HG02938 (cell line): ENCODE results near the gene OTUB2.
"Not testable (repeated sequence)": the region's sequence is repeated elsewhere in the genome, so short reads cannot be mapped to it uniquely, and the experiment has no call there.

Source experiments
- ATAC-seq: cut with Tn5 transposase; IDR thresholded peaks from one replicate; pipeline ENCODE4 v1.9.1; 2021; ENCODE audit warnings: mild to moderate bottlenecking, moderate library complexity; ENCODE audit not compliant: unreplicated experiment

Gene OTUB2

GRCh38 chr14:94054401-94054800, 28.3 kb downstream of the OTUB2 start:
- no peak for ATAC-seq

DNA sequence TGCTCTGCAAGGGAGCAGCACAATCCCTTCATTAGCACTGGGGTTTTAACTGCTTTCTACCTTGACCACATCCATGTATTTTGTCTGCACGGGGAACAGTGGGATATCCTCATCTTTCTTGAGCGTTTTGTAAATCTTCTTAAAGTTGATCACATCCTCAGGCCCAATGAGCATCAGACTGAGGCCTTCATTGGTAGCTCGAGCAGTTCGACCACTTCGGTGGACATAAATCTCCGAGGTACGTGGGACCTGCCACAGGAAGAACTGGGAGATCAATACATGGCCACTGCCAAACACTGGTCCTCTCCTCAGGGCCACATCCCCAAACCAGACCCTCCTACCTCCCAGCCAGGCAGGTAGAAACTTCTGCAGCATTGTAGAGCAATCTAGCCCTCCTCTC, 28.8 kb downstream of the OTUB2 start:
- no peak for ATAC-seq

GRCh38 chr14:94056579-94057308, 30.6 kb downstream of the OTUB2 start:
- ATAC-seq, result peak; percentile 82

- ATAC-seq, result no peak
Measured at GRCh38 chr14:94058128-94058673, 32.1 kb downstream of the OTUB2 start.

GRCh38 chr14:94058674-94059138, 32.6 kb downstream of the OTUB2 start:
- no peak for ATAC-seq

- ATAC-seq, result no peak
Measured at GRCh38 chr14:94059998-94060397, 33.9 kb downstream of the OTUB2 start.

GRCh38 chr14:94062344-94062940, 36.3 kb downstream of the OTUB2 start:
- ATAC-seq, result no peak

DNA sequence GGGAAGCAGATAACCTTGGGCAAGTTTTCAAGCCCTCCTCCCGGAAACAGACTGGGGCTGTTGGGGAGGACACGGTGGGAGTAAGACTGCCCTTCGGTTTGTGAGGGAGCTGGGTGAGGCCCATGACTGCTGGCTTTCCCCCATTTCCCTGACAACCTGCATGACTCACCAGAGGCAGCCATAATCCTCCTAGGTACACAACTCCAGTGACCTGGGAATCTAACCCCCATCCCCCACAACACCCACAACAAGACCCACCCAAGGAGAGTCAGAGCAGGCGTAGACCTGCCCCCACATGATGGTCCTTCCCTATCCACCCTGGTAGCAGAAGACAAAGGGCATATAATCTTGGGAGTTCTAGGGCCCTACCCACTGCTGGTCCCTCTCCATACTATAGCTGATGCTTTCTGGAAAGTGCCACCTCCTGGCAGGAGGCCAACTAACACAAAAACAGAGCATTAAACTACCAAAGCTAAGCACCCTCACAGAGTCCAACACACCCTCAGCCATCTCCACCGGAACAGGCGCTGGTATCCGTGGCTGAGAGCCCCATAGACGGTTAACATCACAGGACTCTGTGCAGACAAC, 40.0 kb downstream of the OTUB2 start:
- ATAC-seq, result no peak

DNA sequence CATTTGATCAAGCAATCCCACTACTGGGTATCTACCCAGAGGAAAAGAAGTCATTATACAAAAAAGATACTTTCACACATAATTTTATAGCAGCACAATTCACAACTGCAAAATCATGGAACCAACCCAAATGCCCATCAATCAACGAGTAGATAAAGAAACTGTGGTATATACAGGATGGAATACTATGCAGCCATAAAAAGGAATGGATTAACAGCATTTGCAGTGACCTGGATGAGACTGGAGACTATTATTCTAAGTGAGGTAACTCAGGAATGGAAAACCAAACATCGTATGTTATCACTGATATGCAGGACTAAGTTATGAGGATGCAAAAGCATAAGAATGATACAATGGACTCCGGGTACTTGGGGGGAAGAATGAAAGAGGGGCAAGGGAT, 45.9 kb downstream of the OTUB2 start:
- ATAC-seq, result not testable (repeated sequence)

DNA sequence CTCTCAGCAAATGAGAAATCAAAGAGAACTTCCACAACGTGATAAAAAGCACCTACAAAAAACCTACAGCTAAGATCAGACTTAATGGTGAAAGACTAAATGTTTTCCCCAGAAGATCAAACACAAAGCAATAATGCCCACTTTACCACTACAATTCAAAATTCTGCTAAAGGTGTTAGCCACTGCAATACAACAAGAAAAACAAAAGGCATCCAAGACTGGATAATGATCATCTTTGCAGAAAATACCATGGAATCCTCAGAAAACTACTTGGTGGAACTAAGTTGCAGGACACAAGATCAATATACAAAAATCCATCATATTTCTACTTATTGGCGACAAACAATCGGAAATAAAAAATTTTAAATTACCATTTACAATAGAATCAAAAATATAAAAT, 48.4 kb downstream of the OTUB2 start:
- ATAC-seq, result no peak

- ATAC-seq, result no peak
Measured at GRCh38 chr14:94075008-94075407, 48.9 kb downstream of the OTUB2 start.

- ATAC-seq, result no peak
Measured at GRCh38 chr14:94077111-94077821, 51.1 kb downstream of the OTUB2 start.

DNA sequence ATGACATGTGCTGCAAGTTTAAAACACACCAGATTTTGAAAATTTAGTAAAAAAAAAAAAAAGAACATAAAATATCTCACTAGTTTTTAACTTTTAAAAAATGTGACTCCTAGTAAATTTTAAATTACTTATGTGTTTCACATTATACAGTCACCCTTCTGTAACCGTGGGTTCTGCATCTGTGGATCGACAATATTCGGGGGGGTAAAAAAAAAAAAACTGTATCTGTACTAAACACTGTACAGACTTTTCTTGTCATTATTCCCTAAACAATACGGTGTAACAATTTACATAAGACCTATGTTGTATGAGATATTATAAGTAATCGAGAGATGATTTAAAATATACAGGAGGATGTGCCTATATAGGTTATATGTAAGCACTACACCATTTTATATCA, 51.7 kb downstream of the OTUB2 start:
- no peak for ATAC-seq

- no peak for ATAC-seq
Measured at GRCh38 chr14:94079891-94080620, 53.9 kb downstream of the OTUB2 start.

- ATAC-seq, result peak; percentile 96
Measured at GRCh38 chr14:94080621-94081385, 54.7 kb downstream of the OTUB2 start, which contains the start of the genes DDX24 and IFI27L1. DDX24 (minus strand) TSS chr14:94081202; CDS start chr14:94079742, 1,460 bp downstream. IFI27L1 (plus strand) TSS chr14:94081310; CDS start chr14:94096938, 15,628 bp downstream.

GRCh38 chr14:94081386-94081820, 55.3 kb downstream of the OTUB2 start:
- peak; percentile 40 for ATAC-seq

DNA sequence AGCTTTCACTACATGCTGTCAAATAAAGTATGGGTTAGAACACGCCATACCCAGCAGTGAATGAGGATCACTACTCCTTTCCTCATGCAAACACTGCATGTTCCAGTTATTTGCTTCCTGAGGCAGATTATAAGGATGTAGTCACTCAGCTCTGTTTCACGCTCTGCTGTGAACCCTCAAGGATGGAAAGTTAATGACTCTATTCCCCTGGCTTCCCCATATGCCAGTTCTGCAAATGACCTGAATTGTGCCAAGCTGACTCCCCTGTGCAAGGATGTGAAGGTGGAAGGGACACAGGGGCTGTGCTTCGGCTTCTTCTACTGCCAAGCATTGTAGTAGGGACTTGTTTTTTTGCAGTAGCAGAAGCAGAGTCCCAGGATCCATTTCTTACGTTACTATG, 61.8 kb downstream of the OTUB2 start:
- no peak for ATAC-seq

GRCh38 chr14:94088516-94088915, 62.4 kb downstream of the OTUB2 start:
- no peak for ATAC-seq

GRCh38 chr14:94089479-94089878, 63.3 kb downstream of the OTUB2 start:
- no peak for ATAC-seq

DNA sequence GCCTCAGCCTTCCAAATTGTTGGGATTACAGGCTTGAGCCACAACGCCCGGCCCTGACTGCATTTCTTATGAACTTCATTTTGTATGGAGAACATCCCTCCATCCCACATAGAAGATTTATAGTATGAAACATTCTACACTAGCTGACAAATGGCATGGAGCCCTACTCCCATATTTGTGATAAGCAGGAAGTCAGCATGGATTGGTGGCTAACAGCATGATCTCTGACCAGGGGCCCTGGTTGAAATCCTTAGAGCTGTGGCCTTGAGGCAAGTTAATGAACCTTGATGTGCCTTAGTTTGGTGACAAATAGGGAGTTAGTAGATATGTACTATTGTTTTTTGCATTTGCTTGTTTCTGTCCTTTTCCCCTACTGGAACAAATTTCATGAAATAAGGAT, 67.3 kb downstream of the OTUB2 start:
- no peak for ATAC-seq
